Stimulated activated CD8-positive, alpha-beta memory T cell treated with anti-CD3 and anti-CD28 coated beads, Interleukin-12 subunit alpha, Interleukin-12 subunit beta, amount 100 ng/mL, for 24 hours (primary cell): Measurements from ENCODE around the gene KLF2.

Experiments
- DNase-seq: peaks from one replicate; pipeline ENCODE4 v3.0.0-alpha.2; 2020; ENCODE audit errors: extremely low read depth

The KLF2 gene

GRCh38 chr19:16363852-16364230 lies 39.2 kb downstream of the KLF2 start:
- no peak for DNase-seq

- DNase-seq = no peak
These were observed 39.7 kb downstream of the KLF2 start for GRCh38 chr19:16364231-16364865.

GRCh38 chr19:16365300-16365996 lies 40.8 kb downstream of the KLF2 start:
- DNase-seq = no peak

- no peak for DNase-seq
These were observed 41.4 kb downstream of the KLF2 start for GRCh38 chr19:16366056-16366432.

GRCh38 chr19:16366433-16367260 lies 42.0 kb downstream of the KLF2 start:
- no peak for DNase-seq

GRCh38 chr19:16367261-16367683 lies 42.6 kb downstream of the KLF2 start:
- no peak for DNase-seq

GRCh38 chr19:16368385-16369305 lies 44.0 kb downstream of the KLF2 start:
- no peak for DNase-seq

GRCh38 chr19:16369306-16369663 lies 44.7 kb downstream of the KLF2 start:
- DNase-seq = no peak

GRCh38 chr19:16369664-16370576 lies 45.3 kb downstream of the KLF2 start:
- DNase-seq = no peak

- DNase-seq = no peak
These were observed 46.2 kb downstream of the KLF2 start for GRCh38 chr19:16370641-16371391.

- peak; percentile 64 for DNase-seq
These were observed 46.9 kb downstream of the KLF2 start for GRCh38 chr19:16371540-16371986.

- no peak for DNase-seq
These were observed 47.7 kb downstream of the KLF2 start for GRCh38 chr19:16372065-16372915.

GRCh38 chr19:16373079-16373478 lies 48.5 kb downstream of the KLF2 start:
- DNase-seq = no peak

GRCh38 chr19:16373532-16373931 lies 48.9 kb downstream of the KLF2 start:
- DNase-seq = no peak

GRCh38 chr19:16373989-16374388 lies 49.4 kb downstream of the KLF2 start:
- DNase-seq = no peak

- no peak for DNase-seq
These were observed 49.8 kb downstream of the KLF2 start for GRCh38 chr19:16374436-16374835.

GRCh38 chr19:16375157-16375935 lies 50.7 kb downstream of the KLF2 start:
- no peak for DNase-seq

GRCh38 chr19:16375936-16376185 lies 51.2 kb downstream of the KLF2 start:
- no peak for DNase-seq
